MM.1S (cell line): ENCODE data around the gene CPEB3.

Experiments
- CTCF ChIP-seq: fragments of 300-600 bp; sonication (generic); IDR thresholded peaks from 2 replicates; pipeline ENCODE4 v1.5.1; 2016; ENCODE audit warnings: antibody characterized with exemption, low read length, mixed read lengths
- EZH2 ChIP-seq: fragments of 300-600 bp; sonication (generic); optimal IDR thresholded peaks from 2 replicates; pipeline ENCODE3; 2017; ENCODE audit warnings: low read depth, mild to moderate bottlenecking, antibody characterized with exemption, low read length, mixed read lengths
- EZH2phosphoT487 ChIP-seq: fragments of 300-600 bp; sonication (generic); IDR thresholded peaks from 2 replicates; pipeline ENCODE4 v1.6.1; 2018; ENCODE audit warnings: antibody characterized with exemption, low read length

GRCh38 chr10:92038949-92039348 lies 251.9 kb downstream of the CPEB3 start:
- TF ChIP-seq CTCF (no peak), EZH2phosphoT487 (no peak), EZH2 (no peak)
